WTC11 (cell line): ENCODE measurements around the gene JAKMIP1.

Experiments used
- ATF3 ChIP-seq: sonication (generic); formaldehyde crosslinking; conservative IDR thresholded peaks from 2 replicates; pipeline ENCODE4 v1.8.1; 2022; ENCODE audit warnings: mild to moderate bottlenecking, missing genetic modification reagents
- ATF6 ChIP-seq: sonication (generic); formaldehyde crosslinking; IDR thresholded peaks from 2 replicates; pipeline ENCODE4 v1.8.1; 2023; ENCODE audit warnings: mild to moderate bottlenecking, missing genetic modification reagents
- CTCF ChIP-seq: fragments of 200-600 bp; IDR thresholded peaks from 2 replicates; pipeline ENCODE4 v1.8.0; 2022; ENCODE audit warnings: antibody characterized with exemption
- EMX1 ChIP-seq: fragments of 250-450 bp; sonication (Bioruptor Pico); IDR thresholded peaks from 2 replicates; pipeline ENCODE4 v1.8.0; 2021; ENCODE audit warnings: mild to moderate bottlenecking
- FOXJ3 ChIP-seq: sonication (generic); formaldehyde crosslinking; IDR thresholded peaks from 2 replicates; pipeline ENCODE4 v1.9.0; 2021; ENCODE audit warnings: missing genetic modification reagents, mild to moderate bottlenecking, borderline replicate concordance
- GABPB1 ChIP-seq: sonication (generic); formaldehyde crosslinking; IDR thresholded peaks from 2 replicates; pipeline ENCODE4 v1.8.1; 2023; ENCODE audit warnings: mild to moderate bottlenecking, missing genetic modification reagents
- IRF2 ChIP-seq: sonication (generic); formaldehyde crosslinking; IDR thresholded peaks from 2 replicates; pipeline ENCODE4 v1.8.0; 2022; ENCODE audit warnings: low read depth, missing genetic modification reagents, borderline replicate concordance
- JUN ChIP-seq: sonication (generic); formaldehyde crosslinking; IDR thresholded peaks from 2 replicates; pipeline ENCODE4 v1.8.0; 2023; ENCODE audit warnings: mild to moderate bottlenecking, missing genetic modification reagents
- KAT7 ChIP-seq: sonication (generic); formaldehyde crosslinking; IDR thresholded peaks from 2 replicates; pipeline ENCODE4 v1.8.1; 2023; ENCODE audit warnings: missing genetic modification reagents, mild to moderate bottlenecking, borderline replicate concordance
- MLX ChIP-seq: sonication (generic); formaldehyde crosslinking; IDR thresholded peaks from 2 replicates; pipeline ENCODE4 v1.8.1; 2023; ENCODE audit warnings: mild to moderate bottlenecking, missing genetic modification reagents, moderate library complexity
- STAT6 ChIP-seq: sonication (generic); formaldehyde crosslinking; conservative IDR thresholded peaks from 2 replicates; pipeline ENCODE4 v1.8.1; 2023; ENCODE audit warnings: mild to moderate bottlenecking, low read depth, missing genetic modification reagents, moderate library complexity
- USF2 ChIP-seq: sonication (generic); formaldehyde crosslinking; IDR thresholded peaks from 2 replicates; pipeline ENCODE4 v1.8.1; 2023; ENCODE audit warnings: mild to moderate bottlenecking, missing genetic modification reagents, moderate library complexity
- TF ChIP-seq, protein P1 (sequence below): sonication (generic); formaldehyde crosslinking; IDR thresholded peaks from 2 replicates; pipeline ENCODE4 v1.8.1; 2023; ENCODE audit warnings: mild to moderate bottlenecking, missing genetic modification reagents, borderline replicate concordance
- TF ChIP-seq, protein P2 (sequence below): sonication (generic); formaldehyde crosslinking; IDR thresholded peaks from 2 replicates; pipeline ENCODE4 v1.8.1; 2023; ENCODE audit warnings: mild to moderate bottlenecking, missing genetic modification reagents

DNA sequence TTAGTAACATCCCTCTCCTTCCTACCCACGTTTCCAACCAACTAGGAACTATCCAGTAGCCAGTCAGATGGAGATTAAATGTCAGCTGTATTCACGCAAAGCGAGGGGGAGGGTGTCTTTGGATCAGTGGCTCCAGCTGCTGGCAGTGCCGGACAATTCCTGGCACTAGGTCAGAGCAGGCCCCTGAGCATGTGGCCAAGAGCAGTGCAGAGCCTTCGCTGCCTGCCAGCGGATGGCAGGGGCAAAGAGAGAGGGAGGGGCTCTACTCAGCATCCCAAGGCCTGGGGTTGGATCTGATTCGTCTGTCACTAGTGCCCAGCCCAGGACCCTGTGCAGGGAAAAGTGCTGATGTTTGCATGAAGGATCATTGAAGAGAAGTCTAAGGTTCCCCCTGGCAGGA, 28.7 kb upstream of the JAKMIP1 start:
- no peak for TF ChIP-seq CTCF
- TF ChIP-seq ATF6 (CRISPR knock-in tag), result no peak
- TF ChIP-seq FOXJ3 (CRISPR knock-in tag), result no peak
- TF ChIP-seq IRF2 (CRISPR knock-in tag), result no peak
- TF ChIP-seq, protein P1, sequence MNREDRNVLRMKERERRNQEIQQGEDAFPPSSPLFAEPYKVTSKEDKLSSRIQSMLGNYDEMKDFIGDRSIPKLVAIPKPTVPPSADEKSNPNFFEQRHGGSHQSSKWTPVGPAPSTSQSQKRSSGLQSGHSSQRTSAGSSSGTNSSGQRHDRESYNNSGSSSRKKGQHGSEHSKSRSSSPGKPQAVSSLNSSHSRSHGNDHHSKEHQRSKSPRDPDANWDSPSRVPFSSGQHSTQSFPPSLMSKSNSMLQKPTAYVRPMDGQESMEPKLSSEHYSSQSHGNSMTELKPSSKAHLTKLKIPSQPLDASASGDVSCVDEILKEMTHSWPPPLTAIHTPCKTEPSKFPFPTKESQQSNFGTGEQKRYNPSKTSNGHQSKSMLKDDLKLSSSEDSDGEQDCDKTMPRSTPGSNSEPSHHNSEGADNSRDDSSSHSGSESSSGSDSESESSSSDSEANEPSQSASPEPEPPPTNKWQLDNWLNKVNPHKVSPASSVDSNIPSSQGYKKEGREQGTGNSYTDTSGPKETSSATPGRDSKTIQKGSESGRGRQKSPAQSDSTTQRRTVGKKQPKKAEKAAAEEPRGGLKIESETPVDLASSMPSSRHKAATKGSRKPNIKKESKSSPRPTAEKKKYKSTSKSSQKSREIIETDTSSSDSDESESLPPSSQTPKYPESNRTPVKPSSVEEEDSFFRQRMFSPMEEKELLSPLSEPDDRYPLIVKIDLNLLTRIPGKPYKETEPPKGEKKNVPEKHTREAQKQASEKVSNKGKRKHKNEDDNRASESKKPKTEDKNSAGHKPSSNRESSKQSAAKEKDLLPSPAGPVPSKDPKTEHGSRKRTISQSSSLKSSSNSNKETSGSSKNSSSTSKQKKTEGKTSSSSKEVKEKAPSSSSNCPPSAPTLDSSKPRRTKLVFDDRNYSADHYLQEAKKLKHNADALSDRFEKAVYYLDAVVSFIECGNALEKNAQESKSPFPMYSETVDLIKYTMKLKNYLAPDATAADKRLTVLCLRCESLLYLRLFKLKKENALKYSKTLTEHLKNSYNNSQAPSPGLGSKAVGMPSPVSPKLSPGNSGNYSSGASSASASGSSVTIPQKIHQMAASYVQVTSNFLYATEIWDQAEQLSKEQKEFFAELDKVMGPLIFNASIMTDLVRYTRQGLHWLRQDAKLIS, result no peak
- no peak for TF ChIP-seq USF2 (CRISPR knock-in tag)
- no peak for TF ChIP-seq JUN (CRISPR knock-in tag)
- TF ChIP-seq STAT6 (CRISPR knock-in tag), result no peak
- no peak for TF ChIP-seq GABPB1 (CRISPR knock-in tag)
- TF ChIP-seq EMX1 (CRISPR knock-in tag), result no peak
- no peak for TF ChIP-seq MLX (CRISPR knock-in tag)
- TF ChIP-seq KAT7, result no peak
- no peak for TF ChIP-seq ATF3 (CRISPR knock-in tag)
- TF ChIP-seq, protein P2, sequence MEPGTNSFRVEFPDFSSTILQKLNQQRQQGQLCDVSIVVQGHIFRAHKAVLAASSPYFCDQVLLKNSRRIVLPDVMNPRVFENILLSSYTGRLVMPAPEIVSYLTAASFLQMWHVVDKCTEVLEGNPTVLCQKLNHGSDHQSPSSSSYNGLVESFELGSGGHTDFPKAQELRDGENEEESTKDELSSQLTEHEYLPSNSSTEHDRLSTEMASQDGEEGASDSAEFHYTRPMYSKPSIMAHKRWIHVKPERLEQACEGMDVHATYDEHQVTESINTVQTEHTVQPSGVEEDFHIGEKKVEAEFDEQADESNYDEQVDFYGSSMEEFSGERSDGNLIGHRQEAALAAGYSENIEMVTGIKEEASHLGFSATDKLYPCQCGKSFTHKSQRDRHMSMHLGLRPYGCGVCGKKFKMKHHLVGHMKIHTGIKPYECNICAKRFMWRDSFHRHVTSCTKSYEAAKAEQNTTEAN (CRISPR knock-in tag), result no peak
